ENCODE data around the gene NUDT3. TPM values are rescaled to one million over a fixed set of nuclear protein-coding genes. Genes with fewer than 3 reads are reported as not detected.

Gene NUDT3
- total RNA-seq, 1 donor from 2014 or later = 30.7 TPM

- no peak for DNase-seq (ENCODE audit: low spot score)
These were observed 153.0 kb downstream of the NUDT3 start for GRCh38 chr6:34239500-34239825.

GRCh38 chr6:34238585-34239499 is 153.6 kb downstream of the NUDT3 start:
- DNase-seq (ENCODE audit: low spot score) = no peak

- DNase-seq (ENCODE audit: low spot score) = no peak
These were observed 154.5 kb downstream of the NUDT3 start for GRCh38 chr6:34237722-34238584.

GRCh38 chr6:34237316-34237721 is 155.2 kb downstream of the NUDT3 start:
- DNase-seq (ENCODE audit: low spot score) = no peak

- peak; percentile 87 for DNase-seq (ENCODE audit: low spot score)
These were observed 155.8 kb downstream of the NUDT3 start, which contains the start of gene HMGA1 for GRCh38 chr6:34236443-34237315. Gene HMGA1 (plus strand): TSS chr6:34236873. CDS start chr6:34240781, 3,908 bp downstream.

- peak; percentile 47 for DNase-seq (ENCODE audit: low spot score)
These were observed 156.4 kb downstream of the NUDT3 start for GRCh38 chr6:34236131-34236442.

GRCh38 chr6:34235307-34236130 is 156.9 kb downstream of the NUDT3 start:
- peak; percentile 53 for DNase-seq (ENCODE audit: low spot score)

GRCh38 chr6:34234667-34235306 is 157.7 kb downstream of the NUDT3 start:
- no peak for DNase-seq (ENCODE audit: low spot score)

- DNase-seq (ENCODE audit: low spot score) = no peak
These were observed 158.6 kb downstream of the NUDT3 start for GRCh38 chr6:34233867-34234266.

GRCh38 chr6:34232901-34233300 is 159.6 kb downstream of the NUDT3 start:
- no peak for DNase-seq (ENCODE audit: low spot score)

GRCh38 chr6:34231566-34232336 is 160.7 kb downstream of the NUDT3 start:
- no peak for DNase-seq (ENCODE audit: low spot score)

- no peak for DNase-seq (ENCODE audit: low spot score)
These were observed 161.7 kb downstream of the NUDT3 start for GRCh38 chr6:34230653-34231371.

- no peak for DNase-seq (ENCODE audit: low spot score)
These were observed 162.6 kb downstream of the NUDT3 start for GRCh38 chr6:34229877-34230276.

Other genes with a start within 250 kb of the NUDT3 start
- not detected for gene GRM4, start 246.6 kb downstream of the NUDT3 start, total RNA-seq
- gene HMGA1, start 155.8 kb downstream of the NUDT3 start, total RNA-seq = 88.6 TPM
- gene SMIM29, start 143.7 kb downstream of the NUDT3 start, total RNA-seq = 28.9 TPM
- gene RPS10, start 33.4 kb upstream of the NUDT3 start, total RNA-seq = 896 TPM
- 1.4 TPM for gene PACSIN1, start 73.4 kb upstream of the NUDT3 start, total RNA-seq
- 16.7 TPM for gene SPDEF, start 163.7 kb upstream of the NUDT3 start, total RNA-seq

Measured in mucosa of gallbladder (tissue), 1 donor.